ENCODE results near the gene BRF1. TPM values are rescaled to one million over a fixed set of nuclear protein-coding genes. Genes with fewer than 3 reads are reported as not detected.
A peak's percentile ranks its signal among the peaks of the same experiment; 100 is the strongest.

The BRF1 gene
- total and polyA plus RNA-seq, 5 experiments from 2014 or later = 7.1 to 63.5 (median 10.9) TPM

DNA sequence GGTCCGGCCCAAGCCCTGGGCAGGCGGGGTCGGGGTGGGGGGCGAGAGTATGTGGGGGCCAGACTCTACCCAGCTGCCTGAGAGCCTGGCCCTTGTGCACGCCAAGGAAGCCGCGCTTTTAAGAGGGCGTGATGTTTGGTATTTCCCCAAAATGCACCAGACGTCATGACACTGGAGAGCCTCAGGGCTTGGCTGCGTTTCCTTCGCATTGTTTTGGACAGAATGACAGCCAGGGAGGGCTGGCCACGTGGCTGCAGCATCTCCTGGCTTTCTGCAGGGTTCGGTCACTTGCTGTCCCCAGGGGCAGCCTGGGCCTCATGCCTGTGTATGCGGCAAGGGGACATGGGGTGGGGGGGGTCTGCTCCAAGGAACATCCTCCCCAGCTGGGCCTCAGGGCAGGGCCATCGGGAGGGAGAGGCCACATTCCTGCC, 103.6 kb downstream of the BRF1 start:
- peaks cover 23 to 61% (median 44%) of the 10 kb centered on the region in 4 donors for H3K4me1 Mint-ChIP-seq
- peak in 1 of 2 donors; percentile 45 for ATAC-seq
- H3K27ac Mint-ChIP-seq = no peak overlapping the region
- H3K9me3 Mint-ChIP-seq = no peaks in the 10 kb centered on the region
- DNase-seq = no peak
- peaks cover 2 to 47% (median 23%) of the 10 kb centered on the region in 5 donors for H3K27me3 Mint-ChIP-seq
- POLR2A ChIA-PET = no interaction called here
- peaks cover 0 to 2% (median 0%) of the 10 kb centered on the region in 3 donors for H3K36me3 Mint-ChIP-seq
- H3K4me3 Mint-ChIP-seq = peak overlapping the region in 2 of 10 donors; percentile 34 to 68

DNA sequence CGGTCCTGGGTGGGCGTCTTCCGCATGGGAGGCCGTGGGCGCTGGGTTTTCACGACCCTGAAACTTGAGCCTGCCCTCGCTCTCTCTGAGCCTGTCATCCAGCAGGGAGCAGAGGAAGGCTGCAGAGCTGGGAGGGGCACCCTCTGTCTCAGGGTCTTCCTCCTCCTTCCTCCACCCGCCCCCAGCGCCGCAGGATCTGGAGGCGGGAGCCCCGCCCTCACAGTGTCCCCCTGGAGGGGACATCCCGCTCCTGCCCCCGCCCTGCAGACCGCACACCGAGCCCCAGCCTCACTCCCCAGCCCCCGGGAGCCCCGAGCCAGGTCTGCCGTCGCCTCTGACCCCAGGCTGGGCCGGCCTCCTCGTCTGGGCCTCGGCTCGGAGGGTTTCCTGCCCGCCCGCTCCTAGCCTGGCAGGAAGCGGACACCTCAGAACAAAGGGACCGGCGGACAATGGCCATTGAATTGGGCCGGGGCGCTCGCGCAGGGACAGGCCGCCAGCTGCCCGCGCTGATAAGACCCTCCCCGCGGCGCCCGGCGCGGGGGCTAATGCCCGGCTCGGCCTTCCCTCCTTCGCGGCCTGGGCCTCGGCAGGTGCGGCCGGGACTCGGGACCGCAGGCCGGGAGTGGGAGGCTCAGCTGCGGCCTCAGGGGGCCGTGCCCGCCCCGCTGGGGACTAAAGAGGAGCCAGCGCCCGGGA, 104.4 kb downstream of the BRF1 start:
- Mint-ChIP-seq H3K27ac (no peak overlapping the region), H3K36me3 (peaks cover 0 to 2% (median 0%) of the 10 kb centered on the region in 3 donors), H3K9me3 (no peaks in the 10 kb centered on the region), H3K4me1 (peaks cover 18 to 53% (median 36%) of the 10 kb centered on the region in 4 donors), H3K4me3 (peak overlapping the region in 5 of 10 donors; percentile 19 to 79 (median 72)), H3K27me3 (peaks cover 2 to 47% (median 23%) of the 10 kb centered on the region in 5 donors)
- DNase-seq = no peak
- ATAC-seq = peak in 1 of 2 donors; percentile 10
- POLR2A ChIA-PET = no interaction called here

DNA sequence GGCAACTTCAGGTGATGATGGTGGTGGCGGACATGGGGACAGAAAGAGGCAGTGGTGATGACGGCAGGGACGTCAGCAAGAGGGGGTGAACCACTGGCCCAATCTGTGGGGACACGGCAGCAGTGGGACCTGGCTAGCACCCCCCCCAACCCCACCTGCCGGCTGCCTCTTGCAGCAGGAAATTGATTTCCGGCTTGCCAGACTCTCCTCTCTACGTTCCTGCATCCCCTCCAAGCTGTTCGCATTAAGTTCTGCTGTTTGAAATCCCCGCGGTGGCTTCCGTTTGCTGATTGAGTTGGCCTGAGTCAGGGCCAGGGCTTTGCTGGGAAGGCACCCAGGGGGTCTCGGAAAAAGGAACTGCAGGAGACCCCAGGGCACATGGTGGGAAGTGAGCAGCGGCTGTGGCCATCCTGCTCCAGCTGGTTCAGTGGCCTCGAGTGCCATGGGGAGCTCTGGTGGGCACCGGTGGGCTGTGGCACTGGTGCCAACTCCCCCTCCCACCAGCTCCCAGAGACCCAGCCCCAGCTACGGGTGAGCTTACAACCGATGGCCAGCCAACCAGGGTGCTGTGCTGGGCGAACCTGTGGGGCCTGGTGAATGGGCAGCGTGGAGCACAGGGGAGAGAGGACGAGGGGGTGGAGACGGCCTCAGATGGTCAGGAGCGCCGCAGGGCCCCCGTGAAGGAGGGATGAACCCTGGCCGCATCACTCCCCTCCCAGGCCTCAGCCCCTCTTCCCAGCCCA, 105.1 kb downstream of the BRF1 start:
- Mint-ChIP-seq H3K9me3 (no peaks in the 10 kb centered on the region), H3K27ac (peak overlapping the region in 3 of 10 donors; percentile 29 to 74 (median 47))

DNA sequence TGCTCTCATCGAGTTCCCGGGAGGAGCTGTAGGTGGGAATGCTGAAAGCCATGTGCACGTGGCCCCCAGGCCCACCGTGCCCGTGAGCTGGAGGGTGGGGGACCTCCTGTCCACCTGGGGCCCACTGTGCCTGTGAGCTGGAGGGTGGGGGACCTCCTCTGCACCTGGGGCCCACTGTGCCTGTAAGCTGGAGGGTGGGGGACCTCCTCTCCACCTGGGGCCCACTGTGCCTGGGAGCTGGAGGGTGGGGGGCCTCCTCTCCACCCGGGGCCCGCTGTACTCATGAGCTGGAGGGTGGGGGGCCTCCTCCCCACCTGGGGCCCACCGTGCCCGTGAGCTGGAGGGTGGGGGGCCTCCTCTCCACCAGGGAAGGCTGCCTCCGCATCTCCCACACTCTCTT, 105.8 kb downstream of the BRF1 start:
- peak overlapping the region in 1 of 10 donors; percentile 24 for H3K27ac Mint-ChIP-seq
- peaks cover 2 to 43% (median 23%) of the 10 kb centered on the region in 5 donors for H3K27me3 Mint-ChIP-seq
- H3K4me3 Mint-ChIP-seq = peak overlapping the region in 1 of 10 donors; percentile 77
- H3K4me1 Mint-ChIP-seq = peaks cover 16 to 53% (median 34%) of the 10 kb centered on the region in 4 donors
- H3K36me3 Mint-ChIP-seq = peaks cover 0 to 2% (median 0%) of the 10 kb centered on the region in 3 donors
- DNase-seq = no peak
- no peak for ATAC-seq
- H3K9me3 Mint-ChIP-seq = no peaks in the 10 kb centered on the region
- POLR2A ChIA-PET = interaction anchor here (0.8 to 1.3 kb wide), 5 partner anchors 10 to 108 kb away, joined by 3 to 4 read pairs (median 4); no protein-coding TSS in a partner anchor

More for the DNA sequence above, 105.1 kb downstream of the BRF1 start:
- peaks cover 18 to 53% (median 34%) of the 10 kb centered on the region in 4 donors for H3K4me1 Mint-ChIP-seq
- peaks cover 0 to 2% (median 0%) of the 10 kb centered on the region in 3 donors for H3K36me3 Mint-ChIP-seq
- ATAC-seq (peak; percentile 28 to 42), DNase-seq (peak in 4 of 10 donors; percentile 34 to 48 (median 40))
- POLR2A ChIA-PET = interaction anchor here (0.9 to 1.3 kb wide), 4 partner anchors 9 to 109 kb away, joined by 3 to 4 read pairs (median 4); no protein-coding TSS in a partner anchor
- H3K27me3 Mint-ChIP-seq = peaks cover 2 to 45% (median 23%) of the 10 kb centered on the region in 5 donors
- H3K4me3 Mint-ChIP-seq = peak overlapping the region; percentile 19 to 79 (median 62)

DNA sequence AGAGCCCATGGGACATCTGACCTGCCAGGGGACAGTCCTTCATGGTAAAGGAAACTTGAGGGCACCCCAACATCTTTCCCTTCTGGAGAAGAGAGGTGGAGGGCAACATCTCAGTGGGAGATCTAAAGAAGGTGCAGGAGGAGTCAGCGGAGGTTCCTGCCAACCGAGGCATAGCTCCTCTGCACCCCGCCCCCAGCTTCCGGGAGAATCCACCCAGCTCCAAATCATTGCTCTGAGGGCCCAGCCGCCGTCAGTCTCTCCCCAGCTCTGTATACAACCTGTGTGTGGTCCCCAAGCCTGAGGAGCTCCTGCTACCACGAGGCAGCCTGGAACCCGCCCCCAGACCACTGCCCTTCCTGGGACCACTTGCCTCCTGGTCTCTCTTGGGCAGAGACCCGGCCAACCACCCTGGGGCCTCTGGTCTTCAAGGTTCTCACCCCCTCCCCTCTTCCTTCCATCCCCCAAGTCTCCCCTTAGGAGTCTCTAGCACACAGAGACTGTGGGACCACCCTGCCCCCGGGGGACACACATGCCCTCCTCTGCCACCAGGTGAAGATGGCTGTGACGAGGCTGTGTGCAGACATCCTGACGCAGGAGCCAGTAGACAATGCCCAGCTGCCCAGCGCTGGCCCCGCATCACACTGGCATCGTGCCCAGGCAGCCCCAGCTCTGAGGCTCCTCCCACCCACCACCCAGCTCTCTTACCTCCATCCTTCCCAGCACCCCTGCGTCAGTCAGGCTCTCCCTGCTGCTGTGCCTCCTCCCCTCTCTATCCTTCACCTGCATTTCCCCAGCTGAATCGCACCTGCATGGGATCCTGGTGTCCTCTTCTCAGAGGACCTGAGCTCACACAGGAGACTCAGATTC, 106.7 kb downstream of the BRF1 start:
- no peaks in the 10 kb centered on the region for H3K9me3 Mint-ChIP-seq
- peaks cover 0 to 2% (median 0%) of the 10 kb centered on the region in 3 donors for H3K36me3 Mint-ChIP-seq
- POLR2A ChIA-PET = interaction anchor here (0.8 to 1.2 kb wide), 3 partner anchors 14 to 107 kb away, joined by 4 read pairs; no protein-coding TSS in a partner anchor
- peak overlapping the region in 8 of 10 donors; percentile 1 to 91 (median 69) for H3K27ac Mint-ChIP-seq
- peaks cover 14 to 46% (median 31%) of the 10 kb centered on the region in 4 donors for H3K4me1 Mint-ChIP-seq
- peaks cover 2 to 34% (median 18%) of the 10 kb centered on the region in 5 donors for H3K27me3 Mint-ChIP-seq
- DNase-seq (peak in 1 of 10 donors; percentile 42), ATAC-seq (peak; percentile 34 to 53)
- peak overlapping the region; percentile 28 to 83 (median 72) for H3K4me3 Mint-ChIP-seq

DNA sequence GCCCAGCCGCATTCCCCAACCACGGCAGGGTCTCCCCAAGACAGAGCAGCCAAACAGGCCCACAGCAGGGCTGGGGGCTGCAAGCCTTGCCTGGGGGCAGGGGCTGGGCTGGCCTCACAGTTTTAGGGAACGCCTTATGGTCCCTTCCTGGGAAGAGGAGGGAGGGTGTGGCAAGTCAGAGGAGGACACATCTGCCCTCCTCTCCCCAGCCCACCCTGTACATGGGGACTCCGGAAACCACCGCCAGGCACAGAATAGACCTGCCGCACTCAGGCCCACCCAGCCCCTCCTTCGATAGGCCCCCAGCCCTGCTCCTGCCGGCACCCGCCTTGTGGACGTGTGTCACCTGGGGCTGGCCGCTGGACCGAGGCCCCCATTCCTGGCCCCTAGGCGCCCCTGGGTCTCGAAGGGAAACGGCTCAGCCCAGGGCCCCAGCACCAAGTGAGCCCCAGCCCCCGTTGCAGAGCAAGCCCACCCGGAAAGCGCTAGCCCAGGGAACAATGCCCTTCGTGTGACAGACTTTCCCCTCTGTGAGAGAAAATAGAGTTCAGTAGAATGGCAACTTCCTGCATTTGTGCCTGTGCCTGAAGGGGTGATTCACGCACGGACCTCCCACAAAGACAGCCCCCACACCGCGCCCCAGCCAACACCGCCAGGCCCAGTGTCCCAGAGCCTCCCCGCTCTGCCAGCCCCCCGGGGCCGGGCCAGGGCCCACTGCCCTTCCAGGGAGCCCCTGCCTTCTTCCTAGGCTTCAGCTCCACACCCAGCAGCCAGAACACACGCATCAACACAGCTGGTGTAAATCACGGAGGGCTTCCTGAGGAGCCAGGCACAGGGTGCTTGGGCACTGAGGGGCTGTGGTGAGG, 107.7 kb downstream of the BRF1 start:
- H3K27me3 Mint-ChIP-seq = peaks cover 2 to 24% (median 14%) of the 10 kb centered on the region in 5 donors
- H3K4me1 Mint-ChIP-seq = peaks cover 15 to 36% (median 30%) of the 10 kb centered on the region in 4 donors
- peak overlapping the region in 5 of 10 donors; percentile 13 to 89 (median 80) for H3K27ac Mint-ChIP-seq
- H3K9me3 Mint-ChIP-seq = peaks cover 0 to 3% (median 0%) of the 10 kb centered on the region in 9 donors
- peak overlapping the region; percentile 50 to 80 (median 63) for H3K4me3 Mint-ChIP-seq
- POLR2A ChIA-PET = no interaction called here
- ATAC-seq (peak; percentile 41 to 66), DNase-seq (no peak)
- no peaks in the 10 kb centered on the region for H3K36me3 Mint-ChIP-seq

DNA sequence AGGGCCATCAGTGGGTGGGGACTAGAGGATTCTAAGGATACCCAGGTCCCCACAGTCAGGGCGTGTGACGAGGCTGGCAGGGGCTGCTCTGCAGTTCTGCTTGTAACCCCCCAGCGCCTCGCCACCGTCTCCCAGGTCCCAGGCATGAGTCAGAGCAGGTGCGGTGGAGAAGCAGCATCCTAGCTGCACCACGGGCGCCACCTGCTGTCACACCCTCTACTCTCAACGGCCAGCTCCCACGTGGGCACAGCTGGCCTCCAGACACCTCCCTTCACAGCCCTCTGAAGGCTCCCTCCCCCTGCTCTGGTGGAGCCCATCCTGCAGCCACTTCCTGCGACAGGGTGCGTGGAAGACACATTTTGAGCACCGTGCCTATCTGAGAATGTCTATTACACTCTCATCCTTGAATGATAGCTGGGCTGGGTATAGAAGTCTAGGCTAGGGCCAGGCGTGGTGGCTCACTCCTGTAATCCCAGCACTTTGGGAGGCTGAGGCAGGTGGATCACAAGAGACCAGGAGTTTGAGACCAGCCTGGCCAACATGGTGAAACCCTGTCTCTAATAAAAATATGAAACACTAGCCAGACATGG, 112.8 kb downstream of the BRF1 start:
- H3K36me3 Mint-ChIP-seq = no peaks in the 10 kb centered on the region
- ATAC-seq = no peak
- no peak for DNase-seq
- H3K27ac Mint-ChIP-seq = peak overlapping the region in 1 of 10 donors; percentile 51
- POLR2A ChIA-PET = no interaction called here
- no peak overlapping the region for H3K4me3 Mint-ChIP-seq
- peaks cover 0 to 3% (median 0%) of the 10 kb centered on the region in 9 donors for H3K9me3 Mint-ChIP-seq
- H3K27me3 Mint-ChIP-seq = peaks cover 0 to 4% (median 1%) of the 10 kb centered on the region in 5 donors
- peaks cover 0 to 11% (median 5%) of the 10 kb centered on the region in 4 donors for H3K4me1 Mint-ChIP-seq

DNA sequence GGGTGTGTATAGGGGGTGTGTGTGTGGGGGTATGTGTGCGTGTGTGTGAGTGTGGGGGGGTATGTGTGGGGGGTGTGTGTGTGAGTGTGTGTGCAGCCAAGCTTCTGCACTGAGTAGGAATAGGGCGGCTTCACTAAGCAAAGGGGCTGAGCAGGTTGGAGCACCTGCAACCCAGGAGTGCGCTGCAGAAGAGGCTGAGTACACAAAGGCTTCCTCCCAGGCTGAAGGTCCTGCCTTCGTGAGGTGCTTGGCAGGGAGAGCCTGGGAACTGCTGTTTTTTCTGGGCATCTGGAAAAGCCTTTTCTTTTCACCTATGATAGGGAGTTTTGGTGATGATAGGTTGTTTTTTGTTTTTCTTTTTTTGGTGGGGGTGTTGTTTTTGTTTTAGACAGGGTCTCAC, 113.7 kb downstream of the BRF1 start:
- POLR2A ChIA-PET = no interaction called here
- H3K4me1 Mint-ChIP-seq = peaks cover 0 to 16% (median 5%) of the 10 kb centered on the region in 4 donors
- H3K36me3 Mint-ChIP-seq = no peaks in the 10 kb centered on the region
- peaks cover 0 to 3% (median 0%) of the 10 kb centered on the region in 9 donors for H3K9me3 Mint-ChIP-seq
- ATAC-seq (no peak), DNase-seq (no peak)
- H3K27me3 Mint-ChIP-seq = peaks cover 0 to 4% (median 1%) of the 10 kb centered on the region in 5 donors
- no peak overlapping the region for H3K27ac Mint-ChIP-seq
- peak overlapping the region in 1 of 10 donors; percentile 43 for H3K4me3 Mint-ChIP-seq

DNA sequence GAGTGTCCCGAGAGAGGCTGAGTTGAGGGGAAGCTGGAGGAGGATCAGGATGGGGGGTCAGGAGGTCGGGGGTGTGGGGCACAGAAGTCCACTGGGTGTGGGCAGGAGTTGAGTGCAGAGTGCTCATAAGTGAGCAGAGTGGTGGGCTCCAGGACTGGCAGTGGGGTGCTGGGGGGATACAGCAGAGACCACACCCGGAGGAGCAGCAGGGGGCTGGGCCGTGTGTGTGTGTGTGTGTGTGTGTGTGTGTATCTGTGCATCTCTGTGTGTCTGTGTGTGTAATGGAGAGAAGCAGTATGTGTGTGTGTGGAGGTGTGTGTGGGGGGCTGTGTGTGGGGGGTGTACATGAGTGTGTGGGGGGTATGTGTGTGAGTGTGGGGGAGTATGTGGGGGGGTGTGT, 114.8 kb downstream of the BRF1 start:
- ATAC-seq (no peak), DNase-seq (no peak)
- POLR2A ChIA-PET = no interaction called here
- Mint-ChIP-seq H3K9me3 (peaks cover 0 to 3% (median 0%) of the 10 kb centered on the region in 9 donors), H3K36me3 (no peaks in the 10 kb centered on the region), H3K4me1 (peaks cover 0 to 20% (median 7%) of the 10 kb centered on the region in 4 donors), H3K27me3 (peaks cover 0 to 4% (median 1%) of the 10 kb centered on the region in 5 donors), H3K27ac (no peak overlapping the region), H3K4me3 (no peak overlapping the region)

DNA sequence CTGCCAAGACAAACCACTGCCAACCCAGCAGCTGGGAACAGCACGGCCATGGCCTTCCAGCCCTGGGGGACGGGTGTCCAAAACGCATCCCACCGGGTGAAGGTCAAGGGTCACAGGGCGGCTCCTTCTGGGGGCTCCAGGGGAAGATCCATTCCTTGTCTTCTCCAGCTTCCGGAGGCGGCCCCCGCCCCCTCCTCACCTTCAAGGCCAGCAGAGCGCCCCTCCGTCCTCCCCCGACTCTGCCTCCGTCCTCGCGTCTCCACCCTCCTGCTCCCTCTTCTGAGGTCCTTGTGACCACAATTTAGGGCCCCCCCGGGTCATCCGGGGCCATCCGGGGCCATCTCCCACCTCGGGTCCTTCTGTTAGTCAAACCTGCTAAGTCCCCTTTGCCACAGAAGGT, 115.8 kb downstream of the BRF1 start:
- H3K27ac Mint-ChIP-seq = no peak overlapping the region
- no peaks in the 10 kb centered on the region for H3K36me3 Mint-ChIP-seq
- peaks cover 0 to 4% (median 1%) of the 10 kb centered on the region in 5 donors for H3K27me3 Mint-ChIP-seq
- peaks cover 0 to 3% (median 0%) of the 10 kb centered on the region in 9 donors for H3K9me3 Mint-ChIP-seq
- H3K4me3 Mint-ChIP-seq = no peak overlapping the region
- POLR2A ChIA-PET = no interaction called here
- ATAC-seq (no peak), DNase-seq (no peak)
- peaks cover 1 to 25% (median 10%) of the 10 kb centered on the region in 4 donors for H3K4me1 Mint-ChIP-seq

DNA sequence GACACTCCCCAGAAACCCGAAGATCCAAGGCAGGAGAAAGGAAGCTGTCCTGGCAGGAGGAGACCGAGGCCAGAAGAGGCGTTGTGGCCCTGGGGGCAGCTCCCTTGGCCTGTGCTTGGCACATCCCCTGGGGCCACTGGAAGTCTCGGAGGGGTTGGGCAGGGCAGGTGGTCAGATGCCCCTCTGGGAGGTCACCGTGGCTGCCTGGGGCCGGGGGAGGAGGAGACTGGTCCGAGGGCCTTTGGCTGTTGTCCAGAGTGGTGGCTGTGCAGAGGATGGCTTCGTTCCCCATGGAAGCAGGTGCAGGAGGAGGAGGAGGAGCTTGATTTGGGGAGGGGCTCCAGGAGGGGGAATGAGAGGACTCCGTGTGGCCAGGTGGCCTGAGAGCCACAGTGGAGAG, 116.3 kb downstream of the BRF1 start:
- POLR2A ChIA-PET = no interaction called here
- H3K4me1 Mint-ChIP-seq = peaks cover 6 to 26% (median 12%) of the 10 kb centered on the region in 4 donors
- H3K36me3 Mint-ChIP-seq = no peaks in the 10 kb centered on the region

More for the DNA sequence above, 116.3 kb downstream of the BRF1 start:
- H3K9me3 Mint-ChIP-seq = peaks cover 0 to 3% (median 0%) of the 10 kb centered on the region in 9 donors
- peaks cover 0 to 4% (median 1%) of the 10 kb centered on the region in 5 donors for H3K27me3 Mint-ChIP-seq
- H3K27ac Mint-ChIP-seq = peak overlapping the region in 1 of 10 donors; percentile 27
- ATAC-seq (no peak), DNase-seq (no peak)
- H3K4me3 Mint-ChIP-seq = no peak overlapping the region
